HEK293 (cell line): ENCODE measurements around the gene CTSZ.

ENCODE experiments used
- CTCF ChIA-PET: fragments of 350-600 bp; formaldehyde crosslinking; extraction: SDS; loops from one replicate; lab custom pipeline; 2021; ENCODE audit warnings: antibody characterized with exemption; lab: Yijun Ruan, JAX
- POLR2A ChIA-PET: fragments of 300-600 bp; formaldehyde crosslinking; extraction: SDS; loops from one replicate; lab custom pipeline; 2020; ENCODE audit warnings: antibody characterized with exemption, inconsistent platforms; lab: Yijun Ruan, JAX
- H3K27ac ChIP-seq: fragments of 200-500 bp; sonication (Bioruptor generic); 2 replicates; pipeline ENCODE4 v1.5.1; 2014; ENCODE audit warnings: low read depth, low read length, control low read depth, inconsistent platforms; ENCODE audit errors: extremely low read depth
- H3K36me3 ChIP-seq, 2 experiments: fragments of 200-500 bp in 1 of 2; sonication (Bioruptor generic) in 1 of 2; 1 replicate in 1 of 2; 2 replicates in 1 of 2; pipeline ENCODE4 v1.5.1; 2014 to 2017; ENCODE audit warnings: inconsistent platforms in 2 of 2, low read length in 2 of 2; ENCODE audit not compliant: control insufficient read depth in 2 of 2, insufficient read depth in 1 of 2
- H3K4me1 ChIP-seq: fragments of 200-500 bp; sonication (Bioruptor generic); 2 replicates; pipeline ENCODE4 v1.5.1; 2014; ENCODE audit warnings: mild to moderate bottlenecking, low read length, inconsistent platforms; ENCODE audit not compliant: control insufficient read depth, insufficient read depth
- H3K4me3 ChIP-seq: 2 replicates; pipeline ENCODE4 v1.5.1; 2011; ENCODE audit warnings: low read depth, mild to moderate bottlenecking, control low read depth, low read length, moderate library complexity
- H3K9me3 ChIP-seq: fragments of 200-500 bp; sonication (Bioruptor generic); 2 replicates; pipeline ENCODE4 v1.5.1; 2014; ENCODE audit warnings: low read depth, low read length, inconsistent platforms; ENCODE audit not compliant: control insufficient read depth, insufficient read depth
- KLF10 ChIP-seq: fragments of 450-650 bp; IDR thresholded peaks from 2 replicates; pipeline ENCODE4 v1.5.1; 2018; ENCODE audit warnings: missing biosample characterization, mild to moderate bottlenecking, missing genetic modification characterization
- KLF17 ChIP-seq: fragments of 450-650 bp; formaldehyde crosslinking; IDR thresholded peaks from 2 replicates; pipeline ENCODE4 v1.5.1; 2016; ENCODE audit warnings: missing biosample characterization, missing genetic modification characterization
- KLF9 ChIP-seq: fragments of 450-650 bp; formaldehyde crosslinking; IDR thresholded peaks from 2 replicates; pipeline ENCODE4 v1.5.1; 2016; ENCODE audit warnings: missing biosample characterization, missing genetic modification characterization, low read depth
- SCRT1 ChIP-seq: fragments of 450-650 bp; formaldehyde crosslinking; IDR thresholded peaks from 2 replicates; pipeline ENCODE4 v1.5.1; 2016; ENCODE audit warnings: missing biosample characterization, missing genetic modification characterization, borderline replicate concordance
- SCRT2 ChIP-seq: fragments of 450-650 bp; formaldehyde crosslinking; IDR thresholded peaks from 2 replicates; pipeline ENCODE4 v1.5.1; 2016; ENCODE audit warnings: missing biosample characterization, missing genetic modification characterization
- SP2 ChIP-seq: fragments of 450-650 bp; formaldehyde crosslinking; IDR thresholded peaks from 2 replicates; pipeline ENCODE4 v1.5.1; 2016; ENCODE audit warnings: missing biosample characterization, missing genetic modification characterization
- SP7 ChIP-seq: fragments of 450-650 bp; formaldehyde crosslinking; IDR thresholded peaks from 2 replicates; pipeline ENCODE4 v1.5.1; 2016; ENCODE audit warnings: missing biosample characterization, missing genetic modification characterization
- ZBTB17 ChIP-seq: fragments of 450-650 bp; formaldehyde crosslinking; IDR thresholded peaks from 2 replicates; pipeline ENCODE4 v1.5.1; 2016; ENCODE audit warnings: missing biosample characterization, missing genetic modification characterization
- ZBTB21 ChIP-seq: fragments of 450-650 bp; formaldehyde crosslinking; IDR thresholded peaks from 2 replicates; pipeline ENCODE4 v1.5.1; 2017; ENCODE audit warnings: missing biosample characterization, missing genetic modification characterization
- ZBTB26 ChIP-seq: fragments of 450-650 bp; formaldehyde crosslinking; optimal IDR thresholded peaks from 2 replicates; pipeline ENCODE3; 2016; ENCODE audit warnings: missing biosample characterization, mild to moderate bottlenecking, missing genetic modification characterization
- ZBTB8A ChIP-seq: fragments of 450-650 bp; formaldehyde crosslinking; IDR thresholded peaks from 2 replicates; pipeline ENCODE4 v1.5.1; 2016; ENCODE audit warnings: missing biosample characterization, missing genetic modification characterization
- ZIC2 ChIP-seq: fragments of 450-650 bp; formaldehyde crosslinking; IDR thresholded peaks from 2 replicates; pipeline ENCODE4 v1.5.1; 2016; ENCODE audit warnings: missing biosample characterization, missing genetic modification characterization
- ZNF114 ChIP-seq: fragments of 450-650 bp; formaldehyde crosslinking; IDR thresholded peaks from 2 replicates; pipeline ENCODE4 v1.5.0; 2017; ENCODE audit warnings: missing biosample characterization, missing genetic modification characterization
- ZNF16 ChIP-seq: fragments of 450-650 bp; formaldehyde crosslinking; IDR thresholded peaks from 2 replicates; pipeline ENCODE4 v1.5.1; 2016; ENCODE audit warnings: low read depth, missing biosample characterization, missing genetic modification characterization
- ZNF311 ChIP-seq: fragments of 450-650 bp; formaldehyde crosslinking; IDR thresholded peaks from 2 replicates; pipeline ENCODE4 v1.5.1; 2017; ENCODE audit warnings: missing biosample characterization, missing genetic modification characterization, borderline replicate concordance
- ZNF335 ChIP-seq: fragments of 450-650 bp; formaldehyde crosslinking; conservative IDR thresholded peaks from 2 replicates; pipeline ENCODE4 v1.5.1; 2016; ENCODE audit warnings: missing biosample characterization, missing genetic modification characterization
- ZNF362 ChIP-seq: fragments of 450-650 bp; formaldehyde crosslinking; IDR thresholded peaks from 2 replicates; pipeline ENCODE4 v1.5.1; 2016; ENCODE audit warnings: missing biosample characterization, missing genetic modification characterization
- ZNF561 ChIP-seq: fragments of 450-650 bp; IDR thresholded peaks from 2 replicates; pipeline ENCODE4 v1.5.1; 2018; ENCODE audit warnings: missing biosample characterization, missing genetic modification characterization, borderline replicate concordance
- ZNF621 ChIP-seq: fragments of 450-650 bp; formaldehyde crosslinking; IDR thresholded peaks from 2 replicates; pipeline ENCODE4 v1.5.1; 2017; ENCODE audit warnings: missing biosample characterization, missing genetic modification characterization
- ZNF626 ChIP-seq: fragments of 450-650 bp; sonication (Bioruptor Pico); formaldehyde crosslinking; IDR thresholded peaks from 2 replicates; pipeline ENCODE4 v1.5.1; 2018; ENCODE audit warnings: missing biosample characterization, missing genetic modification characterization, inconsistent platforms
- ZNF670 ChIP-seq: fragments of 450-650 bp; formaldehyde crosslinking; IDR thresholded peaks from 2 replicates; pipeline ENCODE4 v1.5.1; 2016; ENCODE audit warnings: missing biosample characterization, missing genetic modification characterization, low read depth
- ZXDB ChIP-seq: fragments of 450-650 bp; formaldehyde crosslinking; IDR thresholded peaks from 2 replicates; pipeline ENCODE4 v1.5.1; 2016; ENCODE audit warnings: missing biosample characterization, missing genetic modification characterization
- TF ChIP-seq, protein P1 (sequence below): fragments of 450-650 bp; formaldehyde crosslinking; IDR thresholded peaks from 2 replicates; pipeline ENCODE4 v1.5.1; 2016; ENCODE audit warnings: missing biosample characterization, missing genetic modification characterization
- TF ChIP-seq, protein P2 (sequence below): fragments of 450-650 bp; formaldehyde crosslinking; IDR thresholded peaks from 2 replicates; pipeline ENCODE4 v1.5.1; 2016; ENCODE audit warnings: missing biosample characterization, missing genetic modification characterization

CTSZ gene

DNA sequence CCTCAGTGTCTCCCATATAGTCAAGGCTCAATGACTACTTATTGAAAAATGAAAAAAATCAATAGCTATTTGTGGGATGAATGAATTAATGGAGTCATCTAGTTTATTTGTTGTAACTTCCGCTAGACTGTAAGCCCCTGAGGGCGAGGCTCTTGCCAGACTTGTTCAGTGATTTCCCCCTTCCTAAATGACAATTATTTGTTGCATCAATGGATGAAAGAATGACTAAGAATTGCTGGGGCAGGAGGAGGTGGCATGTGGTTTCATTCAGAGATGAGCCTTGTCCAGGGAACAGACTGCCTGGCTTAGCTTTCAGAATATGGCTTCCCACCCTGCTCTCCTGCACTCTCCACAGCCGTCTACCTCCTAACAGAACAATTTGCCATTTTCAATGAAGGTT is 36.6 kb upstream of the CTSZ start:
- peak; percentile 67; the same call in 1 of the 2 replicates for TF ChIP-seq SCRT2 (tag by site-specific recombination)
- no peak for TF ChIP-seq KLF17 (tag by site-specific recombination)
- TF ChIP-seq ZBTB17, result peak; percentile 34; the same call in 1 of the 2 replicates
- TF ChIP-seq SP7, result 0 out of 2 replicates have a peak, but pooled peaks have one; percentile 22
- 0 out of 2 replicates have a peak, but pooled peaks have one; percentile 14 for TF ChIP-seq KLF10 (tag by site-specific recombination)
- TF ChIP-seq, all 188 proteins: peak for 4
- ChIA-PET CTCF (interaction anchor here (0.6 to 0.7 kb wide), 3 partner anchors 10 to 384 kb away, joined by 3 read pairs; no protein-coding TSS in a partner anchor), POLR2A (interaction anchor here (1.8 to 3.6 kb wide), 2 partner anchors 12 to 21 kb away, joined by 6 to 28 read pairs; partner anchors contain the start of gene ATP5F1E)
- Histone ChIP-seq H3K9me3 (no peaks in the 10 kb centered on the region), H3K4me1 (peaks cover 2% of the 10 kb centered on the region; the same call in 1 of the 2 replicates), H3K4me3 (no peak overlapping the region), H3K36me3 (peaks cover 0 to 17% of the 10 kb centered on the region in 2 experiments; a peak in 1 of 3 replicates), H3K27ac (no peak overlapping the region)

- H3K4me3 ChIP-seq, result peak overlapping the region; percentile 90
- H3K4me1 ChIP-seq, result peaks cover 2% of the 10 kb centered on the region; the same call in 1 of the 2 replicates
- H3K9me3 ChIP-seq, result no peaks in the 10 kb centered on the region
- CTCF ChIA-PET, result interaction anchor here (0.6 to 0.7 kb wide), 3 partner anchors 11 to 385 kb away, joined by 3 read pairs; no protein-coding TSS in a partner anchor
- peaks cover 0 to 21% of the 10 kb centered on the region in 2 experiments; a peak in 1 of 3 replicates for H3K36me3 ChIP-seq
- peak overlapping the region; percentile 10; the same call in 1 of the 2 replicates for H3K27ac ChIP-seq
- POLR2A ChIA-PET, result interaction anchor here (0.6 to 3.6 kb wide), 5 partner anchors 9 to 180 kb away, joined by 3 to 28 read pairs (median 4); partner anchors contain the start of gene ATP5F1E
- TF ChIP-seq ZXDB, result no peak
- TF ChIP-seq ZNF621 (tag by site-specific recombination), result no peak
- TF ChIP-seq ZBTB21 (tag by site-specific recombination), result peak; percentile 68; the same call in 1 of the 2 replicates
- TF ChIP-seq ZBTB8A (tag by site-specific recombination), result peak; percentile 76
- TF ChIP-seq ZNF114 (tag by site-specific recombination), result no peak
- TF ChIP-seq ZNF670 (tag by site-specific recombination), result no peak
- peak; percentile 48; the same call in 1 of the 2 replicates for TF ChIP-seq ZNF335 (tag by site-specific recombination)
- no peak for TF ChIP-seq ZNF311 (tag by site-specific recombination)
- TF ChIP-seq KLF9, result no peak
- TF ChIP-seq SP2 (tag by site-specific recombination), result peak; percentile 43; the same call in 1 of the 2 replicates
- no peak for TF ChIP-seq ZNF626 (tag by site-specific recombination)
- TF ChIP-seq, protein P1, sequence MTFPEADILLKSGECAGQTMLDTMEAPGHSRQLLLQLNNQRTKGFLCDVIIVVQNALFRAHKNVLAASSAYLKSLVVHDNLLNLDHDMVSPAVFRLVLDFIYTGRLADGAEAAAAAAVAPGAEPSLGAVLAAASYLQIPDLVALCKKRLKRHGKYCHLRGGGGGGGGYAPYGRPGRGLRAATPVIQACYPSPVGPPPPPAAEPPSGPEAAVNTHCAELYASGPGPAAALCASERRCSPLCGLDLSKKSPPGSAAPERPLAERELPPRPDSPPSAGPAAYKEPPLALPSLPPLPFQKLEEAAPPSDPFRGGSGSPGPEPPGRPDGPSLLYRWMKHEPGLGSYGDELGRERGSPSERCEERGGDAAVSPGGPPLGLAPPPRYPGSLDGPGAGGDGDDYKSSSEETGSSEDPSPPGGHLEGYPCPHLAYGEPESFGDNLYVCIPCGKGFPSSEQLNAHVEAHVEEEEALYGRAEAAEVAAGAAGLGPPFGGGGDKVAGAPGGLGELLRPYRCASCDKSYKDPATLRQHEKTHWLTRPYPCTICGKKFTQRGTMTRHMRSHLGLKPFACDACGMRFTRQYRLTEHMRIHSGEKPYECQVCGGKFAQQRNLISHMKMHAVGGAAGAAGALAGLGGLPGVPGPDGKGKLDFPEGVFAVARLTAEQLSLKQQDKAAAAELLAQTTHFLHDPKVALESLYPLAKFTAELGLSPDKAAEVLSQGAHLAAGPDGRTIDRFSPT (tag by site-specific recombination), result peak; percentile 71
- TF ChIP-seq ZIC2 (tag by site-specific recombination), result no peak
- TF ChIP-seq ZNF561 (tag by site-specific recombination), result 0 out of 2 replicates have a peak, but pooled peaks have one; percentile 4
- TF ChIP-seq, protein P2, sequence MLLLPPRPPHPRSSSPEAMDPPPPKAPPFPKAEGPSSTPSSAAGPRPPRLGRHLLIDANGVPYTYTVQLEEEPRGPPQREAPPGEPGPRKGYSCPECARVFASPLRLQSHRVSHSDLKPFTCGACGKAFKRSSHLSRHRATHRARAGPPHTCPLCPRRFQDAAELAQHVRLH (tag by site-specific recombination), result no peak
- TF ChIP-seq ZBTB26, result peak; percentile 48
- peak; percentile 98 for TF ChIP-seq SCRT2 (tag by site-specific recombination)
- 0 out of 2 replicates have a peak, but pooled peaks have one; percentile 12 for TF ChIP-seq ZNF362 (tag by site-specific recombination)
- 0 out of 2 replicates have a peak, but pooled peaks have one; percentile 17 for TF ChIP-seq KLF10 (tag by site-specific recombination)
- no peak for TF ChIP-seq ZNF16 (tag by site-specific recombination)
- peak; percentile 65; the same call in 1 of the 2 replicates for TF ChIP-seq SCRT1 (tag by site-specific recombination)
Measured at GRCh38 chr20:59042796-59043631, 36.0 kb upstream of the CTSZ start.
